HEK293T (cell line): ENCODE measurements around the gene NCMAP.

Experiments used
- ELF4 ChIP-seq: fragments of 450-650 bp; IDR thresholded peaks from 2 replicates; pipeline ENCODE4 v1.6.1; 2017; ENCODE audit warnings: antibody characterized with exemption
- FOXK2 ChIP-seq: fragments of 450-650 bp; IDR thresholded peaks from 2 replicates; pipeline ENCODE4 v1.6.1; 2016; ENCODE audit warnings: mild to moderate bottlenecking
- HDGF ChIP-seq: fragments of 450-650 bp; IDR thresholded peaks from 2 replicates; pipeline ENCODE4 v1.6.1; 2017; ENCODE audit warnings: antibody characterized with exemption, borderline replicate concordance
- SUZ12 ChIP-seq: fragments of 450-650 bp; IDR thresholded peaks from 2 replicates; pipeline ENCODE4 v1.6.1; 2016; ENCODE audit warnings: mild to moderate bottlenecking

DNA sequence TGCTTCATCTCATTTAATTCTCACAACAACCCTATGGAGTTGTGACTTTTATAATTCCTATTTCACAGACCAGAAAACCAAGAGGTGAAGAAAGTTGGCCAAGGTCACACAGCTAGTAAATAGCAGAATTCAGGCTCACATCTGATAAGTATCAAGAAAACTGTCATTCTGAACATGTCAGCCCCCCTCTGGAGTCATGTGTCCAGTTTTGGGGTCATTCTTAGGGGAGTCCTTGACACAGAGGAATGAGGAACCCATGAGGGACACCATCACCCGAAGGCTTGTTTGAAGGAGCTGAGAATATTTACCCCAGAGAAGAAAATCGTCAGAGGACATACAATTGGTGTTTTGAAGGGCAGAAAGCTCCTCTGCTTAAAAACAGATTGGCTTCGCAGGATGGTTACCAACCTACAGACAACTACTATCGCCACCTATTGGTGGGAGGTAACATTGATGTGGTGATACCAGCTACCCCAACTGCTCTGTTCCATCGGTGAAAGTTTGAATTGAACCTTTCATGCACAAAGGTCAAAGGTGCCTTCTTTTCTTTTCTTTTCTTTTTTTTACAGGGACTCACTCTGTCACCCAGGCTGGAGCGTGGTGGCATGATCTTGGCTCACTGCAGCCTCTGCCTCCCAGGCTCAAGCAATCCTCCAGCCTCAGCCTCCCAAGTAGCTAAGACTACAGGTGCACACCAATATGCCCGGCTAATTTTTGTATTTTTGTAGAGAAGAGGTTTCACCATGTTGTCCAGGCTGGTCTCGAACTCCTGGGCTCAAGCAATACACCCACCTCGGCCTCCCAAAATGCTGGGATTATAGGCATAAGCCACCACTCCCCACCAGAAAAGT is 31.3 kb downstream of the NCMAP start:
- no peak for TF ChIP-seq SUZ12
- TF ChIP-seq ELF4: no peak
- no peak for TF ChIP-seq FOXK2
- TF ChIP-seq HDGF: no peak
